DND-41 (cell line): Measurements from ENCODE around the gene SLC41A3.

Experiments
- EZH2 ChIP-seq: IDR thresholded peaks from 3 replicates; pipeline ENCODE4 v1.6.1; 2012; ENCODE audit warnings: borderline replicate concordance, low read depth, mild to moderate bottlenecking, moderate library complexity, low read length, inconsistent platforms; ENCODE audit not compliant: severe bottlenecking
- TF ChIP-seq, protein P1 (sequence below): IDR thresholded peaks from 2 replicates; pipeline ENCODE4 v1.5.1; 2012; ENCODE audit warnings: borderline replicate concordance, low read length, moderate library complexity, mild to moderate bottlenecking; ENCODE audit not compliant: poor library complexity, severe bottlenecking; ENCODE audit errors: extremely low read depth

DNA sequence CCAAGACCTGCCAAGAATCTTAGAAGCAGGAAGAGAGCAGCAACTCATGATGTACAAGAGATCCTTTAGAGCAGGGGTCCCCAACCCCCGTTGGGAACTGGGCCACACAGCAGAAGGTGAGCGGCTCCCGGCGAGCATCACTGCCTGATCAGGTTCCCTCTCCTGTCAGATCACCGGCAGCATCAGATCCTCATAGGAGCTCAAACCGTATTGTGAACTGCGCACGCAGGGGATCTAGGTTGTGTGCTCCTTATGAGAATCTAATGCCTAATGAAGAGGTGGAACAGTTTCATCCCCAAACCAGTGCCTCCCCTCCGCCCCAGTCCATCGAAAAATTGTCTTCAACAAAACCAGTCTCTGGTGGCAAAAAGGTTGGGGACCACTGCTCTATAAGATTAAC lies 13.8 kb downstream of the SLC41A3 start:
- TF ChIP-seq, protein P1, sequence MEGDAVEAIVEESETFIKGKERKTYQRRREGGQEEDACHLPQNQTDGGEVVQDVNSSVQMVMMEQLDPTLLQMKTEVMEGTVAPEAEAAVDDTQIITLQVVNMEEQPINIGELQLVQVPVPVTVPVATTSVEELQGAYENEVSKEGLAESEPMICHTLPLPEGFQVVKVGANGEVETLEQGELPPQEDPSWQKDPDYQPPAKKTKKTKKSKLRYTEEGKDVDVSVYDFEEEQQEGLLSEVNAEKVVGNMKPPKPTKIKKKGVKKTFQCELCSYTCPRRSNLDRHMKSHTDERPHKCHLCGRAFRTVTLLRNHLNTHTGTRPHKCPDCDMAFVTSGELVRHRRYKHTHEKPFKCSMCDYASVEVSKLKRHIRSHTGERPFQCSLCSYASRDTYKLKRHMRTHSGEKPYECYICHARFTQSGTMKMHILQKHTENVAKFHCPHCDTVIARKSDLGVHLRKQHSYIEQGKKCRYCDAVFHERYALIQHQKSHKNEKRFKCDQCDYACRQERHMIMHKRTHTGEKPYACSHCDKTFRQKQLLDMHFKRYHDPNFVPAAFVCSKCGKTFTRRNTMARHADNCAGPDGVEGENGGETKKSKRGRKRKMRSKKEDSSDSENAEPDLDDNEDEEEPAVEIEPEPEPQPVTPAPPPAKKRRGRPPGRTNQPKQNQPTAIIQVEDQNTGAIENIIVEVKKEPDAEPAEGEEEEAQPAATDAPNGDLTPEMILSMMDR = no peak
- no peak for TF ChIP-seq EZH2
